ENCODE results near the gene KRTAP4-11.
"Not testable (repeated sequence)": the region's sequence is repeated elsewhere in the genome, so short reads cannot be mapped to it uniquely, and the experiment has no call there.

Gene KRTAP4-11

GRCh38 chr17:41117846-41118386 is at the start of gene KRTAP4-11:
Gene KRTAP4-11, minus strand, starts transcription at chr17:41118373. Its CDS starts 58 bp downstream, at chr17:41118315.
- DNase-seq (ENCODE audit: low read depth in 2 of 2) = not testable (repeated sequence)

GRCh38 chr17:41167561-41167960 is 49.4 kb upstream of the KRTAP4-11 start:
- no peak for DNase-seq (ENCODE audit: low read depth in 2 of 2)

GRCh38 chr17:41163828-41164227 is 45.7 kb upstream of the KRTAP4-11 start:
- DNase-seq (ENCODE audit: low read depth in 2 of 2) = no peak

- no peak for DNase-seq (ENCODE audit: low read depth in 2 of 2)
These were observed 42.5 kb upstream of the KRTAP4-11 start, which contains the start of gene KRTAP4-4 for GRCh38 chr17:41160648-41161047. Gene KRTAP4-4, minus strand, starts transcription at chr17:41160748. Its CDS starts 57 bp downstream, at chr17:41160691.

GRCh38 chr17:41160190-41160589 is 42.0 kb upstream of the KRTAP4-11 start:
- DNase-seq (ENCODE audit: low read depth in 2 of 2) = not testable (repeated sequence)

- no peak for DNase-seq (ENCODE audit: low read depth in 2 of 2)
These were observed 35.7 kb upstream of the KRTAP4-11 start for GRCh38 chr17:41153856-41154255.

GRCh38 chr17:41151525-41151924 is 33.4 kb upstream of the KRTAP4-11 start:
- no peak for DNase-seq (ENCODE audit: low read depth in 2 of 2)

GRCh38 chr17:41150026-41150425 is 31.9 kb upstream of the KRTAP4-11 start:
- DNase-seq (ENCODE audit: low read depth in 2 of 2) = no peak

- DNase-seq (ENCODE audit: low read depth in 2 of 2) = no peak
These were observed 31.4 kb upstream of the KRTAP4-11 start, which contains the start of gene KRTAP4-5 for GRCh38 chr17:41149652-41149985. Gene KRTAP4-5, minus strand, starts transcription at chr17:41149825. Its CDS starts 58 bp downstream, at chr17:41149767.

- not testable (repeated sequence) for DNase-seq (ENCODE audit: low read depth in 2 of 2)
These were observed 30.9 kb upstream of the KRTAP4-11 start for GRCh38 chr17:41148971-41149651.

GRCh38 chr17:41147531-41148204 is 29.5 kb upstream of the KRTAP4-11 start:
- no peak for DNase-seq (ENCODE audit: low read depth in 2 of 2)

GRCh38 chr17:41145261-41145660 is 27.1 kb upstream of the KRTAP4-11 start:
- no peak for DNase-seq (ENCODE audit: low read depth in 2 of 2)

- DNase-seq (ENCODE audit: low read depth in 2 of 2) = no peak
These were observed 26.7 kb upstream of the KRTAP4-11 start for GRCh38 chr17:41144846-41145245.

- no peak for DNase-seq (ENCODE audit: low read depth in 2 of 2)
These were observed 23.2 kb upstream of the KRTAP4-11 start for GRCh38 chr17:41141361-41141760.

- no peak for DNase-seq (ENCODE audit: low read depth in 2 of 2)
These were observed 22.4 kb upstream of the KRTAP4-11 start, which contains the start of gene KRTAP4-6 for GRCh38 chr17:41140360-41141131. Gene KRTAP4-6, minus strand, starts transcription at chr17:41140544. Its CDS starts 57 bp downstream, at chr17:41140487.

- DNase-seq (ENCODE audit: low read depth in 2 of 2) = not testable (repeated sequence)
These were observed 21.7 kb upstream of the KRTAP4-11 start for GRCh38 chr17:41139865-41140264.

- no peak for DNase-seq (ENCODE audit: low read depth in 2 of 2)
These were observed 15.9 kb upstream of the KRTAP4-11 start for GRCh38 chr17:41133880-41134735.

- DNase-seq (ENCODE audit: low read depth in 2 of 2) = no peak
These were observed 13.8 kb upstream of the KRTAP4-11 start for GRCh38 chr17:41131979-41132378.

- DNase-seq (ENCODE audit: low read depth in 2 of 2) = no peak
These were observed 9.2 kb upstream of the KRTAP4-11 start for GRCh38 chr17:41127371-41127770.

- DNase-seq (ENCODE audit: low read depth in 2 of 2) = no peak
These were observed 8.2 kb upstream of the KRTAP4-11 start for GRCh38 chr17:41126412-41126811.

GRCh38 chr17:41125064-41125463 is 6.9 kb upstream of the KRTAP4-11 start:
- no peak for DNase-seq (ENCODE audit: low read depth in 2 of 2)

Data from stimulated activated CD4-positive, alpha-beta T cell treated with anti-CD3 and anti-CD28 coated beads, Interleukin-12 subunit alpha, Interleukin-12 subunit beta, amount 100 ng/mL, for 24 hours (primary cell).